Stimulated activated CD8-positive, alpha-beta memory T cell treated with anti-CD3 and anti-CD28 coated beads, Interleukin-7, amount 100 ng/mL, for 1 hour (primary cell): Measurements from ENCODE around the gene ANKRD10.

Experiments used
- DNase-seq, 2 donors: peaks; one replicate each; pipeline ENCODE4 v3.0.0-alpha.2; 2020; ENCODE audit warnings: low read depth in 2 of 2

The ANKRD10 gene

GRCh38 chr13:110944968-110945927, 30.4 kb upstream of the ANKRD10 start:
- no peak for DNase-seq

- DNase-seq = no peak
Observed at GRCh38 chr13:110944121-110944967, 29.5 kb upstream of the ANKRD10 start.

- no peak for DNase-seq
Observed at GRCh38 chr13:110942248-110942981, 27.5 kb upstream of the ANKRD10 start.

- DNase-seq = no peak
Observed at GRCh38 chr13:110938662-110939421, 24.0 kb upstream of the ANKRD10 start.

GRCh38 chr13:110937511-110938285, 22.8 kb upstream of the ANKRD10 start:
- DNase-seq = no peak

- no peak for DNase-seq
Observed at GRCh38 chr13:110936519-110936918, 21.6 kb upstream of the ANKRD10 start.

GRCh38 chr13:110932588-110932987, 17.7 kb upstream of the ANKRD10 start:
- DNase-seq = no peak

- DNase-seq = no peak
Observed at GRCh38 chr13:110929104-110929777, 14.4 kb upstream of the ANKRD10 start.

- no peak for DNase-seq
Observed at GRCh38 chr13:110925023-110925612, 10.2 kb upstream of the ANKRD10 start.

- no peak for DNase-seq
Observed at GRCh38 chr13:110924639-110924934, 9.7 kb upstream of the ANKRD10 start.

GRCh38 chr13:110923777-110924638, 9.1 kb upstream of the ANKRD10 start:
- DNase-seq = no peak

GRCh38 chr13:110923086-110923485, 8.2 kb upstream of the ANKRD10 start:
- no peak for DNase-seq

- DNase-seq = no peak
Observed at GRCh38 chr13:110922506-110922905, 7.6 kb upstream of the ANKRD10 start.

GRCh38 chr13:110921695-110922094, 6.8 kb upstream of the ANKRD10 start:
- DNase-seq = no peak

- no peak for DNase-seq
Observed at GRCh38 chr13:110921209-110921608, 6.3 kb upstream of the ANKRD10 start.

GRCh38 chr13:110920038-110920437, 5.2 kb upstream of the ANKRD10 start:
- DNase-seq = no peak

- no peak for DNase-seq
Observed at GRCh38 chr13:110916301-110917142, 1.7 kb upstream of the ANKRD10 start.

- DNase-seq = no peak
Observed at GRCh38 chr13:110915874-110916206, 971 bp upstream of the ANKRD10 start.
